Common myeloid progenitor, CD34-positive (primary cell): ENCODE data around the gene SEMA6A.

ENCODE experiments used
- CTCF ChIA-PET: fragments of 350-600 bp; sonication (Branson Sonifier 250); formaldehyde crosslinking; loops from one replicate; lab custom pipeline; 2021; ENCODE audit warnings: antibody characterized with exemption; lab: Charles Lee
- POLR2A ChIA-PET: fragments of 350-600 bp; sonication (Branson Sonifier 250); formaldehyde crosslinking; loops from one replicate; lab custom pipeline; 2021; ENCODE audit warnings: antibody characterized with exemption; lab: Charles Lee
- DNase-seq, 3 donors: peaks; one replicate each; pipeline versions ENCODE4 v3.0.0 to v3.0.0-alpha.2; 2013
- H3K27ac ChIP-seq, 2 experiments: 1 replicate in 1 of 2; 2 replicates in 1 of 2; pipeline ENCODE4 v1.7.0; 2013; ENCODE audit warnings: inconsistent platforms in 2 of 2, low read length in 2 of 2, mild to moderate bottlenecking in 2 of 2, low read depth in 1 of 2, moderate library complexity in 1 of 2; ENCODE audit not compliant: severe bottlenecking in 2 of 2, insufficient read depth in 1 of 2, poor library complexity in 1 of 2
- H3K27me3 ChIP-seq, 5 experiments: replicated peaks in 2 of 5; 1 replicate in 3 of 5; 2 replicates in 2 of 5; pipeline versions ENCODE4 v1.6.1 to v1.7.0; 2013; ENCODE audit warnings: low read length in 4 of 5, mild to moderate bottlenecking in 2 of 5, moderate library complexity in 2 of 5, inconsistent platforms in 1 of 5; ENCODE audit not compliant: insufficient read depth in 5 of 5, control insufficient read depth in 4 of 5
- H3K36me3 ChIP-seq, 4 experiments: 1 replicate in 2 of 4; 2 replicates in 2 of 4; pipeline versions ENCODE4 v1.6.1 to v1.7.0; 2013; ENCODE audit warnings: low read length in 3 of 4, control low read depth in 1 of 4, mild to moderate bottlenecking in 1 of 4; ENCODE audit not compliant: control insufficient read depth in 4 of 4, insufficient read depth in 4 of 4
- H3K4me1 ChIP-seq, 4 experiments: 1 replicate in 3 of 4; 2 replicates in 1 of 4; pipeline versions ENCODE4 v1.6.1 to v1.7.1; 2013; ENCODE audit warnings: low read length in 3 of 4, mild to moderate bottlenecking in 3 of 4, control low read depth in 1 of 4, inconsistent platforms in 1 of 4, moderate library complexity in 1 of 4; ENCODE audit not compliant: control insufficient read depth in 4 of 4, insufficient read depth in 4 of 4; ENCODE audit errors: control extremely low read depth in 1 of 4
- H3K4me3 ChIP-seq, 7 experiments: 1 replicate in 4 of 7; 2 replicates in 3 of 7; pipeline versions ENCODE4 v1.5.1 to v1.7.0; 2013; ENCODE audit warnings: mild to moderate bottlenecking in 7 of 7, low read length in 6 of 7, moderate library complexity in 6 of 7, inconsistent platforms in 2 of 7, low read depth in 2 of 7, control low read depth in 1 of 7; ENCODE audit not compliant: insufficient read depth in 4 of 7, control insufficient read depth in 1 of 7; ENCODE audit errors: extremely low read depth in 1 of 7
- H3K9me3 ChIP-seq, 5 experiments: 1 replicate in 4 of 5; 2 replicates in 1 of 5; pipeline versions ENCODE4 v1.6.1 to v1.7.1; 2013; ENCODE audit warnings: low read length in 4 of 5, mild to moderate bottlenecking in 2 of 5, inconsistent platforms in 1 of 5, low read depth in 1 of 5, moderate library complexity in 1 of 5; ENCODE audit not compliant: control insufficient read depth in 4 of 5, insufficient read depth in 2 of 5; ENCODE audit errors: control extremely low read depth in 1 of 5
- WGBS: methylation state at CpG from one replicate; pipeline ENCODE4 v1.1.5; 2013; ENCODE audit not compliant: insufficient coverage; 5-methylcytosine and 5-hydroxymethylcytosine counted together

The SEMA6A gene

DNA sequence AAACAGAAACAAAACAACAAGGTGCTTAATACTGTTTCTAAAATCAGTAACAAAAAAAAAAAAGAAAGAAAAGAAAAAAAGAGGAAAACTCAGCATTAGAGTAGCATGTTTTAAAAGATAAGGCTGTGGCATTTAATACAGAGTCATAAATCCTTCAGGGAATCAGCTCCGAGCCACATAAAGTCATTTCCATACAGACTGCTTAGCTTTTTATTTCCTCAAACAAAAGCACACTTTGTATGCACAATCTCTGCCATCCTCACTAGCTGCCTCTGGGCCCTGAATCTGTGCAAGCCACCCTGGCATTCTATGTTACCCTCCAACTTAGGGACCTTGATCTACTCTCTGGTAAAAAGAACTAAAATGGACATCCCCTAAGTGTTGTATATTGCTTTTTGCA lies 87.6 kb downstream of the SEMA6A start:
- DNase-seq, result peak; percentile 58 to 89 (median 61)
- POLR2A ChIA-PET, result no interaction called here

DNA sequence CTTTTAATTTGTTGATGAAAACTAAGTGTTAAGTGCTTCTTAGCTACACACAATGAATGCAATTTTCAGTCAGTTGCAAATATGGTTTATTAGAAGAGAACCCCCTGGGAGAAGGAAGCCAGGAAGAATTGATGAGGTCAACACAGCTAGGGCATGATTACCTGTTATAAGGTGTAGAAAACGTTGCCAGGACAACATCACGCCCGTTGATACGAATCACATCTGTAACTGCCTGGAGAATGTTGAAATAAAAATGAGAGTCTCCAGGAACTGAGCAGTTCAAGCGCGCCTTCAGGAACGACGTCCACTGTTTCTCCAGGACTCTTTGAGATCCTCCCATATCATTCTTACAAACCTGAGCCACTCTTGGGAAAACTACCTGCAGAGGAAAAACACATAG lies 88.0 kb downstream of the SEMA6A start:
- DNase-seq, result peak in 1 of 3 donors; percentile 27
- 0% methylated on average over 5 of the region's 8 CpGs for WGBS
- Histone ChIP-seq H3K9me3 (no peaks in the 10 kb centered on the region), H3K27ac (no peak overlapping the region), H3K4me1 (peaks cover 9 to 17% (median 12%) of the 10 kb centered on the region in 4 experiments), H3K36me3 (peaks cover 0 to 2% (median 0%) of the 10 kb centered on the region in 4 experiments), H3K27me3 (peaks cover 0 to 44% (median 21%) of the 10 kb centered on the region in 5 experiments), H3K4me3 (peak overlapping the region in 5 of 7 experiments; percentile 21 to 58 (median 30))
- CTCF ChIA-PET, result interaction anchor here (0.9 kb wide), 1 partner anchor 11 kb away, joined by 3 read pairs; no protein-coding TSS in a partner anchor
- POLR2A ChIA-PET, result no interaction called here

More for the DNA sequence above, 87.6 kb downstream of the SEMA6A start:
- Histone ChIP-seq H3K4me3 (peak overlapping the region in 3 of 7 experiments; percentile 23 to 58 (median 30)), H3K36me3 (peaks cover 0 to 2% (median 0%) of the 10 kb centered on the region in 4 experiments), H3K4me1 (peaks cover 14 to 22% (median 17%) of the 10 kb centered on the region in 4 experiments), H3K9me3 (no peaks in the 10 kb centered on the region), H3K27me3 (peaks cover 0 to 42% (median 19%) of the 10 kb centered on the region in 5 experiments), H3K27ac (no peak overlapping the region)
- CTCF ChIA-PET, result no interaction called here
- no CpG with 5 or more reads among the region's 1 CpG for WGBS

DNA sequence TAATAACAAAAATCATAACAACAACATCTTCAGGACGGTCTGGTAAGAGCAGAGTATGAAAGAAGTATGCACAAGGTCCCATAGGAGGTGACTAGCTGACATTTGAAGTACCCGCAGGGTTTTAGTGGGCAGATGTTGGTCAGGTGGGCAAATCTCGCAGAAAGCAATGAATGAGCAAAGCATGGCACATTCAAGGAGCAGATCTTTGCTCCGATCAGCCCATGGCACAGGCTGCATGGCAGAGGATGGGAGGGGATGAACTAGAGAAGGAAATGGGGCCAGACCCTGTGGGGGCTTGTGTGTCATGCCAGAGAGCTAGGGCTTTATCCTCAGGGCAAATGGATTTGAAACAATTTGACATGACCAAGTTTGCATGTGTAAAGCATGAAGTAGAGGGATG lies 90.0 kb downstream of the SEMA6A start:
- WGBS, result 91% methylated on average over 4 of the region's 4 CpGs
- Histone ChIP-seq H3K4me3 (no peak overlapping the region), H3K36me3 (peaks cover 0 to 2% (median 0%) of the 10 kb centered on the region in 4 experiments), H3K27ac (no peak overlapping the region), H3K27me3 (peaks cover 0 to 40% (median 21%) of the 10 kb centered on the region in 5 experiments), H3K9me3 (no peaks in the 10 kb centered on the region), H3K4me1 (peaks cover 2 to 17% (median 7%) of the 10 kb centered on the region in 4 experiments)
- POLR2A ChIA-PET, result no interaction called here
- CTCF ChIA-PET, result interaction anchor here (0.9 to 1.6 kb wide), 2 partner anchors 125 to 347 kb away, joined by 3 read pairs; no protein-coding TSS in a partner anchor
- no peak for DNase-seq

DNA sequence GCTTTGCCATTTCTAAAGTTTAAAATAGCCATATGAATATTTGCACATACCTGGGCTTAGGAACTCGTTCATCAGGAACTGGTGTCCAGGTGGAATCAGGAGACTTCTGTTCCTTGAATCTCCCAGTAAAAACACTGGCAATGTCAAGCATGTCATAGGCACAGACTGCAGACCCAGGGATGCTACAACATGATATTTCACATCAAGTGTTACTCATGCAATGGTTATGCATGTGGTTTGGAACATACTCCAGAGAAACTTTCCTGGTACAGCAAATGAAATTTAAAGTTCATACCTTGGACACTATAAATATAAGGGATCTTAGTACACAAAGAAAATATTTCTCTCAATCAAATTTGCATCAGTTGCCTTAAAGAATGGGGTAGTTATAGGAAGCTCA lies 92.2 kb downstream of the SEMA6A start:
- H3K27me3 ChIP-seq, result peaks cover 0 to 26% (median 18%) of the 10 kb centered on the region in 5 experiments
- DNase-seq, result no peak
- H3K36me3 ChIP-seq, result no peaks in the 10 kb centered on the region
- WGBS, result 100% methylated on average over 1 of the region's 1 CpG
- H3K4me1 ChIP-seq, result peaks cover 6 to 35% (median 16%) of the 10 kb centered on the region in 4 experiments
- no peak overlapping the region for H3K4me3 ChIP-seq
- H3K9me3 ChIP-seq, result peaks cover under 1 to 4% (median 2%) of the 10 kb centered on the region in 5 experiments
- H3K27ac ChIP-seq, result no peak overlapping the region
- ChIA-PET CTCF (interaction anchor here (1.0 kb wide), 1 partner anchor 11 kb away, joined by 3 read pairs; no protein-coding TSS in a partner anchor), POLR2A (no interaction called here)

DNA sequence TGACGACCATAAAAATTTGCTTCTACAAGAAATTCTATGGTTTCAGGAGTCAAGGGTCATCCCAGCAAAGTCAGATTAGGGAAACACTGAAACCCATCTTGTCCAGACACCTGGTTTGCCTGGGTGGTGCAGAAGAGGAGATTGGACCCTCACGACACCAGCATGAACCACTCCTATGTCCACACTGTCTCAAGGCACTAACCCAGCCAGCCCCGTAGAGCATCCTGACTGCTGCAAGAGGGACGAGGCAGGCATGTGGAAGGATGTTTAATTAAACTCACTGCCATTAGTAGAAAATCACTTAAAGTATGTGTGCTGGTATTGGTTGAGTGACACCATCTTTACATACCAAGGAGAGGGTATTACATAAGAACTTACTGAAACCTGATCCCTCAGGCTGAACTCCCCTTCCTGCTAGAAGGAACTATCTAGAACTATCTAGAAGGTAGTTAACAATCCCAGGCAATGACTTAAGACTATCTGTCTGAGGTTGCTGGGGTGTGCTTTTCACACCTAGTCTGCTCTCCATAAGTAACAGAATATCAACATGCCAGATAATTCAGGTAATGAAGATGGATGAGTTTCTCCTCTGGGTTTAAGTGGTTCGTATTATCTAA lies 93.6 kb downstream of the SEMA6A start:
- H3K9me3 ChIP-seq, result peaks cover 4 to 17% (median 9%) of the 10 kb centered on the region in 5 experiments
- peaks cover 0 to 26% (median 12%) of the 10 kb centered on the region in 4 experiments for H3K4me1 ChIP-seq
- 92% methylated on average over 2 of the region's 5 CpGs for WGBS
- peaks cover 0 to 26% (median 16%) of the 10 kb centered on the region in 5 experiments for H3K27me3 ChIP-seq
- POLR2A ChIA-PET, result no interaction called here
- no peak for DNase-seq
- no peaks in the 10 kb centered on the region for H3K36me3 ChIP-seq
- H3K4me3 ChIP-seq, result no peak overlapping the region
- CTCF ChIA-PET, result no interaction called here
- H3K27ac ChIP-seq, result no peak overlapping the region

DNA sequence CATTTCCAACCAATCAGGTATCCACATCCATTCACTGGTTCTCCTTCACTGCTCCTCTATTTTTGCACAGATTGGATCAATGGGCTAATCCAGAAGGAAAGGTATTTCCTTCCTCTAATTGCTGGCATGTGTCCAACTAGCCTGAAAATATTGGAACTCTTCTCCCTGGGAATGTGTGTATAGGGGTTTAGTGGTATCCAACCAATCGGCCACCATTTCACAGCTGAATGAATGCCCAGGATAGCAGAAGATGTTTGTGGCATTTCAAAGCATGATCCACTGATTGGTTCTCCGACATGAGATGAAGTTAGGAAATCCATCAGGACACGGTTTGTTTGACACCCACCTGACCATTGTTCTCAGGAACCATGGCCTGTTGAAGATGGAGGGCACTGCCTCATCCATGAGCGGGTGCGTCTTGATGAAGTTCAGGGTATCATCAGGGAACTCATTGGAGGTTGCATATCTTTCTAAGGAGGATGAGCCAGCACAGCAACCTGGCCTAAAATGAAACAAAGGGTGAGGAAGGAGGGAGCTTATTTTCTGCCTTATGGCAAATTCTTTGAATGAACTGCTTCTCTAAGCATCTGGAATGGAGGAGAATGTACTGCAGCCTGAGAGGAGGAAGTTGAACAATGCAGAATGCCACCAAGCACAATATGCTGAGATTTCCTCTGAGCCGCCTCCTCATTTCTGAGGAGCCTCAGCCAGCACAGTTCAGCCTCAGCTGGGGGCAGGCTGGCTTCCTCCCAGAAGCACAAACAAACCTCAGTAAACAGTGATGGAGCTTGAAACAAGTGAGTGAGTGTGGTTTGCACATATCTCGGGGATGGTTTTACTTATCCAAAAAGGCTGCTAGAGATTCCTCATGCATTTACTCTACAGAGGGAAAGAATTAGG lies 94.6 kb downstream of the SEMA6A start:
- Histone ChIP-seq H3K36me3 (no peaks in the 10 kb centered on the region), H3K27me3 (peaks cover 0 to 26% (median 9%) of the 10 kb centered on the region in 5 experiments), H3K4me1 (peaks cover 0 to 26% (median 12%) of the 10 kb centered on the region in 4 experiments), H3K27ac (no peak overlapping the region), H3K4me3 (no peak overlapping the region), H3K9me3 (peaks cover 4 to 22% (median 9%) of the 10 kb centered on the region in 5 experiments)
- DNase-seq, result peak in 1 of 3 donors; percentile 36
- WGBS, result 92% methylated on average over 6 of the region's 7 CpGs
- ChIA-PET POLR2A (no interaction called here), CTCF (interaction anchor here (1.5 kb wide), 1 partner anchor 10 kb away, joined by 3 read pairs; no protein-coding TSS in a partner anchor)
